Superior temporal gyrus (tissue), 1 donor: ENCODE results near the gene PDE4B.

Source experiments
- DNase-seq: peaks from one replicate; pipeline ENCODE4 v3.0.0-alpha.2; 2016; ENCODE audit errors: extremely low spot score

PDE4B gene

DNA sequence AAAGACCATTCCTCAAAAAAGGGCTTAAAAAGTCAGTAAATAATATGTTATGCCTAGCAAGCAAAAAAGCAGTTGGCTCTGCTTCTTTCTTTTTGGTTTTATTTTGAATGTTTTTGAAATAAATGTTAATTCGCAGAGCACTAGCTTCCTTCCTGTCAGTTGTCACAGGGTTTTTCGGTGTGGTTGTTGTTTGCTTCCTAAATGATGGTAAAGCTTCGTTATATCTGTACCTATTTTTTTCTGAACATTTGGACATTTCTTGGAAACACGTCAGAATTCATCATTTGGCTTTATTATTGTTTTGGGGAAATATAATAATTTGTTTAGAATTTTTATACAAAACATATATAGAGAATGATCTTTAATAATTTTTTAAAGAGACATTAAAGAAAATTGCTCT is 389.3 kb downstream of the PDE4B start:
- DNase-seq = no peak

DNA sequence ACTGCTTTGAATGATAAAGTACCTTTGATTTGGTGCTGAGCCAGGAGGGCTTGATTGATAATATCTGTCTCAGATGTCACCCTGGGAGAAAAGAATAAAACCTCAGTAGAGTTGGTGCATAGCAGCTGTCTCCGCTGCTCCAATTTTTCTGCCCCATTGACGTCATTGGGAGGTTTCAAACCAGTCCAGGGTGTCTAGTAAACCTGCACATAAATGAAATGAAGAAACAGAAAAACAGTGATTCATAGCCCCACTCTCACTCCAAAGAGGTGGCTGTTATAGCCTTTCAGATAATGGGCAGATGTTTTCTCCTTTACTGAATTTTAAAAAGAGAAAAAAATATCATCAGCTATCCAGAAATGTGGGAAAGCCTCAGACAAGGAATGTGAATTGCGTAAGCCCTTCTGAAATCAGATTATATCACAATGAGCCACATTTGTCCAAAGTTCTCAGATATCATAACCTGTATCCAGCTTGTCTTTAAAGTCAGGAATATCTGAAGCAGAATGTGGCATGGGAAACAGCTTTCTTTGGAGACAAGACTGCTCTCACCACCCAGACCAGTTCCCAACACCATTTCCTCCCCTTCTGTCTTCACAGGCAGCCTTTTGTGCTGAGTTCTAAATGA is 390.0 kb downstream of the PDE4B start:
- DNase-seq = no peak

DNA sequence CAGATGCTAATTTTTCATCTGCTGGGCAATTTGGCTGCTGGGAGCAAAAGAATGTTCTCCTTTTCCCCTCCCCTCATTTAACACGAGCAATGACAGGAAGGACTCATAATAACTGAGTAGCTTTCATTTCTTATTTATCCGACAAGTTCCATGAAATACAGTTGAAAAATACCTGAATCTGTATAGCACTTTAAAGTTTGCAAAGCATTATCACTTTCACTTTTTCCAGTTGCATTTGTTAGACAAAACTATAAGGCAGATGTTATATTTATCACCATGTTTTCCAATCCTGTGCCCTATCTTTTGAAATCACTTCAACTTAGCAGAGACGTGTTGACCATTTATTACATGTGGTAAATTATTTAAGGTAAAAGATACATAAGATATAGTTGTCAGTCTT is 390.7 kb downstream of the PDE4B start:
- DNase-seq = no peak

DNA sequence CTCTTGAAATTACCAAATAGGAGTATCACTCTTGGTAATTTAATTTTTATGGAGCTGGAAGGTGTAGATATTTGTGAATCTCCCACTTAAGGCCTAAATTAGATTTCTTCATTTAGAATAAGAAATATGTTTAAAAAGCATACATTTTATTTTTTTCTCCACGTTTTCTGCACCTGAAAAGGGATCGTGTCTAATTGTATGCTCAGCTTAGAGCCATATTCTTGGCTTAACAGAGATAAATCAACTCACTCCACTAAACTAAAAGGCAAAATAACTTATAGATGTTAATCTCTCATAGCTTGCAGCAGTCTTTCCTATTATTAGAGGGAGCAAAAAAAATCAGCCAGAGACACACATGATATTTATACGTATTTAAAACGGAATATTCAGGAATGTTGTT is 404.4 kb downstream of the PDE4B start:
- no peak for DNase-seq

GRCh38 chr1:66197785-66198184 is 405.1 kb downstream of the PDE4B start:
- DNase-seq = peak; percentile 69

- DNase-seq = no peak
These were observed 414.0 kb downstream of the PDE4B start for GRCh38 chr1:66206563-66207144.

DNA sequence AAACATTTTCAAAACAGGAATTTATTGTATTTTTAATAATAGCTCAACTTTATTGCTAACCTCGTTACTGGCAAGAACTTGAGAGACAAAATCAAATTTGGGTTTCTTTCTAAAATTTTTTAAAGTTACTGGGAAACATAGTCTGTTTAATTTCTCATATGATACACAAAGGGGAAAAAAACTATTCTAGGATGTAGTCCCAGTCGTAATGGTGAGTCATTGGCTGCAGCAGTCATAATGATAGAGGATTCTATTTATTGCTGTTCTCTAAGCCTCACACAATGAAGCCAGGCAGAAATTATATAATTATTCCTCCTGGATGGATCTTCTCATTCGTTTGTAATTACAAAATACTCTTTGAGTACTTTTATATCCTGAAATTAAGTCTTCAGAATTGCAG is 414.8 kb downstream of the PDE4B start:
- DNase-seq = peak; percentile 79

DNA sequence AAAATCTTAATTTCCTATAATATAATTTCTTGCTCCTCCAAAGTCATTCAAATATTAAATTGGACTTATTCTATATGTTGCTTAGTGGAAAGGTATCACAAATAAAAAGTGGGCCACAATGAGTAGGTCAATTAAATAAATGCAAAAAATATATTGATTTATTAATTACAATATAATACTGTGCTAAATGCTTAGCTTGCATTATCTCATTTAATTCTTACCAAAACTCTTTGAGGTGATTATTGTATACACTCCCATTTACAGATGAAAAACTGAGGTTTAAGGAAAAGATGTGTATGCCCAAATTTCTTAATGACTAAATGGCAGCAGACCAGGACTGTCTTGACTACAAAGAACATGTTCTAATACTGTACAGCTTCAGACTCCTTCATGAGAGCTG is 415.9 kb downstream of the PDE4B start:
- DNase-seq = no peak

DNA sequence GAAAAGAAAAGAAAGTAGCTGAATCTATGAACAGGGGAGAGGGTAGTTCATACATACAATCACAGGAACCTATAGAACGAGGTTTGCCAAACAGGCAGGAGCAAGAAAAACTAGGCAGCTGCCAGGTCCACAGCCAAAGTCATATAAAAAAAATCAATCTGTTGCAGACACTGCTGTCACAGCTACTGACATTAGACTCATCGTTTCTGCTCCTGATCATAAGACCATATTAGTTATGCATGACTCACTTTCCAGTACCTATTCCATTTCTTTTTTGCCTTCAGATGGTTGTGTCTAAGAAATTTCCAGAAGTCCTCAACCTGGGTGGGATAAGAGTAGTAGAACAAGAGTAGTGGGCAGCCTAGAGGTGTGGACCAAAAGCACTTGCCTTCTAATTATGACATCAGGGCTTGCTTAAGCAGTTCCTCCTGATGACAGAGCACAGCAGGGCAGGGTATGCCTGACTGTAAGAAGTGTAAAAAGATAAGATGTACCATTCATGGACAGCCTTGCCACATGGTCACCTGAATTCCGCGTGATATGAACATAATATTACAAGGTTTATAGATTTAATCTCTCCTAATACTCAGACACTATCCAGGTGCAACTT is 418.0 kb downstream of the PDE4B start:
- no peak for DNase-seq

DNA sequence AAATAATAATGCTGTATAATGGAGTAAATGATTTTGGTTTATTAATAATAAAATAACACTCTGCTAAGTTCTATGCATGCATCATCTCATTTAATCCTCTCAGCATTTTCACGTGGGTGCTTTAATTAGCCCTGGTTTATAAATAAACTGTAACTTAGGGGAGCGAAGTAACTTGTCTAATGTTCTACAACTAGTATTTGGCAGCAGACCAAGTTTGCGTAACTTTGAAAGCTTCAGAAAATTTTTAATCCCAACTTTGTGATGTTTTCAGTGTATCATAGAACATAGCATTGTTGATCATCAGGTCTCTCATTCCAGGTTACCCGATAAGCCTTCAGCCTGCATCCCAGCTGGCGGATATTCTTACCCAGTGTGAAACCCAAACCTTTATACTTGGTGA is 418.8 kb downstream of the PDE4B start:
- DNase-seq = no peak

- DNase-seq = no peak
These were observed 420.8 kb downstream of the PDE4B start for GRCh38 chr1:66213491-66213890.

- no peak for DNase-seq
These were observed 422.2 kb downstream of the PDE4B start for GRCh38 chr1:66214901-66215300.

- DNase-seq = no peak
These were observed 424.3 kb downstream of the PDE4B start for GRCh38 chr1:66217021-66217420.

DNA sequence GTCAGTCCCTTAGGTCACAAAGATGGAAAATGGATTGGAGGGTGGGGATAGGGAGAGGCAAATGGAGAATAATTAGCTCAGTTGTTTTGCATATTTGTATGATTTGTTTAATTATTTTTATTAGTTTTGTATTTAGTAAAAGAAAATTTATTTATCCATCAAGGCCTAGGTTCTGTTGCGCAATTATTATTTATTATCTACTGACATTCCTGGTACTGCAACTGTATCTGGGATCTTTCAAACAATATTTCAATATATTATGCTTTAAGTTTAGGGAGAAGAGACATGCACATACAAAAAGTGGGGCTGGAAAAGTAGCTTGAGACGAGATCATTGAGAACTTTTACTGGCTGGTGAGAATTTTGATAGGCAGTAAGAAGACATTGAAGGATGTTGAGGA is 424.9 kb downstream of the PDE4B start:
- DNase-seq = no peak

DNA sequence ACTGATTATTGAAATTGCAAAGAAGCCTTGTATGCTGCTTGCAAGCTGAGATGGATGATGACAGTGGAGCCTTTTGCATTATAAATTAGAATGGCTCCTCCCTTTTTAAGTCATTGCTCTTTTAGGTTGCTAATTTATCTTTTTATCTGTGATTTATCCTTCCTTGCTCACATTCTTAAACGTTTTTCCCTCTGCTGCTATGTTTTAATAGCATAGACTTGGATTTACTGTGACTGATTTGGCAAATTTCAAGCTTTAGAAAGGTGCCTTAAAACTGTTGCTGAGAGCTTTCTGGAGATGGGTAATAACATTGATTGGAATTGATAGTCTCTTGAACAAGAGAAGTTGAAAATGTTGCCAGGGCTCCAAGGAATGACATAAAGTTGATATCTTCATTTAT is 427.8 kb downstream of the PDE4B start:
- no peak for DNase-seq

DNA sequence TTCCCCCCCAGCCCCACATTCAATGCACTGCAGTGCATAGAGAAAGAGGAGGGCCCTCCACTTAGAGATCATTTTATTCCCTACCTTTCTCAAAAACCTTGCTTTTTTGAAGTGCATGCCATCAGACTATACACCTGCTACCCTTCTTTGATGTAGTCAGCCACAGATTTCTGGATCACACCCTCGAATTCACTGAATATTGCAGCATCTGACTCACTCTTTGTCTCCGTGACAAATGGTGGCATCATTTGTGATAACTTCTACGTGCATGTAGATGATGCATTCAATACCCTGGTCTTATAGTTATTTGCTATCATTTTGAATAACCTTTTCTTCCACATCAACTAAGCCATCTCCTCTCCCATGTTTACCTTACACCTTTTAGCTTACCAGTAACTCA is 431.0 kb downstream of the PDE4B start:
- DNase-seq = no peak

GRCh38 chr1:66226985-66227384 is 434.3 kb downstream of the PDE4B start:
- DNase-seq = no peak

DNA sequence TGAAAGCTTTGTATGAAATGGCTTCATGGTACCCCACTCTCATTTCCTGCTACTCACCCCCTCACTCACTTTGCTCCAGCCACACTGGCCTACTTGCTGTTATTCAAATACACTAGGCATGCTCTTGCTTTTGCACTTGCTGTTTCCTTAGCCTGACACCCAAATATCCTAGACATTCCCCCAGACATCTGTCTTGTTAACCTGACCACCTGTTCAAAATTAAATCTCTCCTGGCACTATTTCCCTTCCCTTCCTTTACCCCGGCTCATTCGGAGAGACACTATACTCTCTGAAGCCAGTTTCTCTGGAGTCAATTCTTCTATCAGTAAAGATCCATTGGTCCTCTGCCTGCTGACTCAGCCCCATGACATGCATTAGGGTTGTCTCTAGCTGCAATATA is 435.3 kb downstream of the PDE4B start:
- DNase-seq = no peak

DNA sequence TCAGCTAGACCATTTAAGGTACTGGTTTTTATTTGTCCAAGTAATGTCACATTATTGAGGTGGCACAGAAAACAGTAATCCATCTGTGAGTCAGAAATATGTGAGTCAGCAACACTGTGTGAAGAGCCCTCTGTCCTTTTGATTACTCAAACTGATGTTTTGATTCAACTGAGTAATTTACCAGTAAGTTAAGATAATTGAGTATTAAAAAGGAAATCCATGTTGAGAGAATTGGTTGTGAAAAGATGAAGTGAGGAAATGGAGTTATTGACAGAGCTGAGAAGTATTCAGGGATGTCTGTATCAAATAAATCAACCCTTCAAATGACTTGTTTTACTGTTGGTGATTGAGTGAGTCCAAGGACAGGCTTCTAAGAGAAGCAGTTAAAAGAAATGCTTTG is 438.5 kb downstream of the PDE4B start:
- DNase-seq = peak; percentile 54

DNA sequence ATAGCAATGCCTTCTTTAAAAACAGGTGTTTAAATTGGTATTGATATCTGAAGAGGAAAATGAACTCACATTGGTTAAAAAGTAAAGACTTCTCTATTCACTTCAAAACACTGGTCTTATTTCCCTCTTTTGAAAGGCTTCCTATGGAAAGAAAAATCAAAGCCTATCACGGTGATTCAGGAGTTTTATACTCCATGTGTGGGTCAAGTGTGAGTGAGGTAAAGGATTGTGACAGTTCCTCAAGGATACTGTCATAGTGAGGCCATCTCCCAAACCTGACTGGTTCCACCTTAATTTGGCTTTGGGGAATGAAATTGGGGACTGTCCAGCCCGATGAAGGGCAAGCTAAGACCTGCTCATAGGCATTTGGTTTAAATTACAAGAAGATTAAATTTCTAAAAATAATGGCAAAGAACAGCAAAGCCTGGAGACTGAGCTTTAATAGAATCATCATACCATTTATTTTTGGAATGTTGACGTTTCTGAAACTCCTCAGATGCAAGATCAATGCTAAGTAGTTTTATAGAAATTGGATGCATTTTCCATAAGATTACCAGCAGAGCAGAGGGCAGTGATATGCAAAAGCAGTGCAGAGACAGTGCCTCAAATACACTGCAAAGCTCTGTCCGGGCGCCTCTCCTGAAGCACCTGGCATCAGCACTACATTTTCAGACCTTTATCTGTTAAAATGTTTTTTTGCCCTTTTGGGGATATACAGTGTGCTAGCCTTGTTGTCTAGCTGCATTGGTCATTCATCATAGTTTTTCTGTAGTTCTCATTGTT is 439.2 kb downstream of the PDE4B start:
- DNase-seq = no peak

- DNase-seq = no peak
These were observed 444.3 kb downstream of the PDE4B start for GRCh38 chr1:66237042-66237441.

DNA sequence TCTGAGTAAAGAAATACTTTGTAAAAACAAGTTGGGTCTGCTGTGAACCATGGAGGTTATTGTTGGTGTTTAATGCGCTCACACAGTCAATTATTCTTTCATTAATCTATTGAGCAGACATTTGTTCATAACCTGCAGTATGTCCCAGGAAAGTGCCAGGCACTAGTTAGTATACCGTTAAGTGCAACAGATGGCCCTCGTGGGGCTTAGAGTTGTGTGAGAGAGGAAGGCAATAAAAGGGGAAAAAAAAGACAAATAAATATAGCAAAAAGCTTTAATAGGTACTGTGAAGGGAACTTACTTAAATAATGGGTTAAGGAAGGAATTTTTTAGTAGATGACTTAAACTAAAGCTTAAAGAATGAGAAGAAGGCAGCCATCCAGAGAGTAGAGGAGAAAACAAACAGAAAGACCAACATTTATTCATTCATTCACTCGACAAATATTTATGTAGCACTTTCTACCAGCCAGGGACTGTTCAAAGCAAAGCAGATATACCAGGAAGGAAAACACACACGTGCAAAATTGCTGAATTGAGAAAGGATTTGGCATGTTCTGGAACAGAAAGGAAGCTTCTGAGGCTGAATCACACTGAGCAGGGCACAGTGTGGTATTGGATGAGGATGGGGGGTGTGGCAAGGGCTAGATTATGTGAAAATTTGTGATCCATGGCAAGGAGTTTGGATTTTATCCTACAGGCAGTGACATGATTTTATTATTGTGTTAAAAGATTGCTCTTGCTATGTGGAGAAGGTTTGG is 445.2 kb downstream of the PDE4B start:
- no peak for DNase-seq
